ENCODE data around the gene RNF14.
"Not testable (repeated sequence)": the region's sequence is repeated elsewhere in the genome, so short reads cannot be mapped to it uniquely, and the experiment has no call there.

The RNF14 gene, protein sequence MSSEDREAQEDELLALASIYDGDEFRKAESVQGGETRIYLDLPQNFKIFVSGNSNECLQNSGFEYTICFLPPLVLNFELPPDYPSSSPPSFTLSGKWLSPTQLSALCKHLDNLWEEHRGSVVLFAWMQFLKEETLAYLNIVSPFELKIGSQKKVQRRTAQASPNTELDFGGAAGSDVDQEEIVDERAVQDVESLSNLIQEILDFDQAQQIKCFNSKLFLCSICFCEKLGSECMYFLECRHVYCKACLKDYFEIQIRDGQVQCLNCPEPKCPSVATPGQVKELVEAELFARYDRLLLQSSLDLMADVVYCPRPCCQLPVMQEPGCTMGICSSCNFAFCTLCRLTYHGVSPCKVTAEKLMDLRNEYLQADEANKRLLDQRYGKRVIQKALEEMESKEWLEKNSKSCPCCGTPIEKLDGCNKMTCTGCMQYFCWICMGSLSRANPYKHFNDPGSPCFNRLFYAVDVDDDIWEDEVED
- total RNA-seq = 31.9 to 89.9 (median 53.9) reads per million in 17 experiments

DNA sequence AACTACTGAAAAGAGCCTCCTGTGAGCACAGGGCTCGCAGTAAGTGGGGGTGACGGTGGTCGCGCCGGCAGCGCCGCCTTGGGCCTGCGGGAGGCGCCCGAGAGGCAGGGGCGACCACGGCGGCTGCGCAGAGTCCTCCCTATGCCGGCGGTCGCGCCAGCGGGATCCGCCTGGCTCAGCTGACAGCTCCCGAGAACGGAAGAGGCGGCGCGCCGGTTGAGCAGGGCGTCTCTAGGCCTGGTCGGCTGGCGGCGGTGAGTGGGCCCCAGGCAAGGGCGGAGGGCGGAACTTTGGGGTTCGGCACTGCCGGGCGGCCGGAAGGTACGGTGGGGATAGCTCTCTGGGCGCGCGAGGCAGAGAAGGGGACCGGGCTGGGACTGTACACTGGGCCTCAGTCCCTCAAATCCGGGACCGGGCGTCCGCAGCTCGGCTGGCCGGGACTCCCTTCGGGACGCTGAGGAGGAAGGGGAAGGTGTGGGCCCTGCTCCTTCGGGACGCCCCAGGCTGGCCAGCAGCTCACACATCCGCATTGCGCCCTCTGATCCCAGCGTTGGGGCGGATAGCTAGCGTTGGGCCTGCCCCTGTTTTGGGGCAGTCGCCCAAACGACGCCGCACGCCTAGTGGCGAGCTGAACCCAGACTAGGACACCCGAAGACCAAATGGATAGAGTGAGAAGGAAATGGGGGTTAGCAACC lies at the start of gene RNF14:
Gene RNF14, plus strand, starts transcription at position 192 of the 695 bp plus-strand sequence. CDS start 4,484 bp downstream, outside the sequence.
- DNase-seq = peak; percentile 97 to 99 (median 98)

DNA sequence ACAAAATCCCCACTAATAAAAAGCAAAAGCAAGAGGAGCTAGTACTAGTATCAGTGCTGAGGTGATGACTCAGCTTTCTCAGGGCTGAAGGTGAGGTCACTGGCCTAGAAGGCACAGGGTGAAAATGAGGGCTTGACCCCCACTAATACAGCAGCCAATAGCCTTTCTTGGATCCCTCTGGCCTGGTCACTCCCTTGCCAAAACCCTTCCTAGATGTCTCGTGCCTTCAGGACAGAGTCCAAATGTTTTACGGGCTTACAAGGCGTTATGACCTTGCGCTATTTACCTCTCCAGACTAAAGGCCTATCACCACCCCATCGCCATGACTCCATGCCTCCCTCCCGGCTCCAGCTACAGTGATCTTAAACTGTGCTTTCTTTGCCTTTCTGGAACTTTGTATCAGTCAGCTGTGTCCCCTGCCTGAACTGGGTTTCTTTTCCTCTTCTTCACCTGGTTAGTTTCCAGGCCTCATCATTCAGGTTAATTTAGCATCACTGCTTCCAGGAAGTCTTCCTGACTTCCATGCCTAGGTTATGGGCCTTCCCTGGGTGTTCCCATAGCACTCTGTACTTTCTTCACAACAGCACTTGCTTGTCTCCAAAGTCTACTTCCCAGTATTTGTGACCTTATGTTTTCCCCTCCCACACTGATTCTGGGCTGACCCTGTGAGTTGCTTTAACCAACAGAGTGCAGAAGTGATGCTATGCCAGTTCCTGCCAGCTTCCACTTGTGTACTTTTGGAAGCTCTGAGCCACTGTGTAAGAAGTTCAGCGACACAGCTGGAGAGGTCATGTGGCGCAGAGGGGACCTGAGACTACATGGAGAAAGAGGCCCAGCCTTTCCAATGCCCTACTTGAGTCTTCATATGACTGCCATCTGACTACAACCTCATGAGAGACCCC lies 49.4 kb upstream of the RNF14 start:
- DNase-seq = peak; percentile 76 to 86 (median 82)

DNA sequence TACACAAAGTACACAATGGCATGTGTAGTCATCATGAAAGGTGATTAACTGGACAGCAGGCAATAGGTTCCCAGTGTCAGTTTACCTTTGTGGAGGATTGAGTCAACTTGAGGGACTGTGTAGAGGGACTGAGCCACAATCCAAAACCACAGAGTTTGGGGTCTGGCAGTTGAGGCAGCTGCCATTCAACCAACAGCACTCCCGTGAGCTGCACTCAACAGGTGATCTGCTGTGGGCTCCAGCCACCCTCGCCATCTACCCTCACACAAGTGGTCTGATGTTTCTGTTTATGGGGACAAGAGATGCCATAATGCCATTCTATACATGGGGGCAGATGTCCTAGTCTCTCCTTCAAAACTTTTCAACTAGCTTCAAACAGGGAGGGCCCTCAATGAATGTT lies 48.1 kb upstream of the RNF14 start:
- no peak for DNase-seq

DNA sequence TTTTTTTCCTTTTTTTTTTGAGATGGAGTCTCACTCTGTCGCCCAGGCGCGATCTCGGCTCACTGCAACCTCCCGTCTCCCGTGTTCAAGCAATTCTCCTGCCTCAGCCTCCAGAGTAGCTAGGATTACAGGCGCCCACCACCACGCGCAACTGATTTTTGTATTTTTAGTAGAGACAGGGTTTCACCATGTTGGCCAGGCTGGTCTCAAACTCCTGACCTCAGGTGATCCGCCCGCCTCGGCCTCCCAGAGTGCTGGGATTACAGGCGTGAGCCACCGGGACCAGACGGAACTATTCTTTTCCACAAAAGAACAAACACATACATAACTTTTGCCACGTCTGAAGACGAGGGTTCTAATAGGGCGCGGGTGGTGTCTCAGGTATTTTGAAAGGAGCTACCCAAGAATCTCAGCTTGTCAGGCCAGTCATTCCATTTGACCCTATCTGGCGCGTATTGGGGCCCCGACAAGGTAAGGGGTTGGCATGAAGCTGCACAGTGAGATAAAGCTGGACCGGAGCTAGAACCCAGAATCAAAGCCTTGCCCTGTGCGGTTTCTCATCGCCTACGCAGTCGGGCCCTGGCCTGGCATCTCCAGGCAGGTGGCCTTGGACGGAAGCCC lies 46.0 kb upstream of the RNF14 start:
- not testable (repeated sequence) for DNase-seq

DNA sequence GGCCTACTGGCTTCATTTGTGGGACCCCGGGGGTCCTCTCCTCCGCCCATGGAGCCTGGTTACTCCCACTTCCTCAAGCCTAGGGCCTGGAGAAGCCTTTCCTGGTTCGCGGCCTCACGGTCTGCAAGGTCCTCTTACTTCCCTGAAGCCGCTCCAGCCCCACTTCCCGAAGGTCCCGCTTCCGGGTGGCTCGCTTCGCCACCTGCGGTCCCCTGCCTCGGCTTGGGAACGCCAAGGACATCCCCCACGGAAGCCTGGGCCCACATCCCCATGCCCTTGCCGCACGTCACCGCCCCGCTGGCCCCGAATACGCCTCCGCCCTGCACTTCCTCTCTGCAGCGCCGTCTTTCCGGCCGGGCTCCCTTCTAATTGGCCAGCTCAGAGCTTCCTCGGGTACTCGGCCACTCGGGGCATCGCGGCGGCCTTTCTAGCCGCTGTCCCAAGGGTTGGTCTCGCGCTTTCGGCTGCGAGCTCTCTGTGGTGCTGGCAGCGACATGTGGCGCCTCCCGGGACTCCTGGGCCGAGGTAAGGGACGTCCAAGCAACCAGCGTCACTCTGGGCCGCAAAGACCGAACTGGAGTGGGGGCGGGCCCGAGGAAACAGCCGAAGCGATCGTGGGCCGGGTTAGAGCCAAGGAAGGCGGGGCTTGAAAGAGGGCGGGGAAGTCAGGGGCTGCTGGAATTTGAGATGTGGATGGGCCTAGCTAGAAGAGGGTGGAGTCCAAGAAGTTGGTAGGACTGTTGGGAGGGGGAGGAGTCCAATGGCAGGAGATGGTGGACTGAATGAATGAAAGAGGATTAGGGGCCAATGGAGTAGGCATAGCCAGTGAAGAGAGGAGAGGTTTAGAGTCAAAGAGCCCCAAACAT lies 45.2 kb upstream of the RNF14 start, which contains the start of gene DELE1:
Gene DELE1, plus strand, starts transcription at position 424 of the 866 bp plus-strand sequence. Its CDS starts 71 bp downstream, at position 495.
- DNase-seq = peak; percentile 96 to 98 (median 98)

DNA sequence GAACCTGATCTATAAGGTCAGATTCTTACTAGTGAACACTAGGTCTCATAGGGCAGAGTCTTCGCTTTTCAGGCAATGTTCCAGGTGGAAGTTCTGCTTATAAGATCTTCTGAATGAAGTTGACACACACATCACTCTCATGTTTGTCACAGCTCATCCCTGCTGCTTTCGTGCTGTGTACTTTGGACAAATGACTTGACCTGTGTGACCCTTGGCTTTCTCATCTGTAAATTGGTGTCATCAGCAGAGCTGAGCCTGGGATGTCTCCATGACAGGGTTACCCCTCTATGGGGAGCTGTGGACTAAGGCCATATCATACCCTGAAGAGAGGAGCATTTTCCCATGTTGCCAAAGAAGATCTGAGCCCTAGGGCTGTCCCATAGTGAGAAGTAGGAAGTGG lies 42.5 kb upstream of the RNF14 start:
- DNase-seq = no peak

DNA sequence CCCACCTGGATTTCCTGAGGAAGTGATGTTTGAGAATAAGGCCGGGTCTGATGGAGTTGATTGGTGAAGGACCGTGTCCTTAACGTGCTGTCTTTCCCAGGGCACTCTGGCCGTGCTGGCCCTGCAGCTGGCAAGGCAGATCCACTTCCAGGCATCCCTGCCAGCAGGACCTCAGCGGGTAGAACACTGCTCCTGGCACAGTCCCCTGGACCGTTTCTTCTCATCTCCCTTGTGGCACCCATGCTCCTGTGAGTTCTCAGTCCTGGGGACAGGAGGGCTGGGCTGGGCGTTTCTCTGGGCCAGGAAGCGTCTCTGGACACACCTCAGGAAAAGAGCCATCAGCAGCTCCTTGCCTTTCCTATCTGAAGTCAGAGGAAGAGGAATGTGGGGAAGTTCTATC lies 40.9 kb upstream of the RNF14 start:
- no peak for DNase-seq

DNA sequence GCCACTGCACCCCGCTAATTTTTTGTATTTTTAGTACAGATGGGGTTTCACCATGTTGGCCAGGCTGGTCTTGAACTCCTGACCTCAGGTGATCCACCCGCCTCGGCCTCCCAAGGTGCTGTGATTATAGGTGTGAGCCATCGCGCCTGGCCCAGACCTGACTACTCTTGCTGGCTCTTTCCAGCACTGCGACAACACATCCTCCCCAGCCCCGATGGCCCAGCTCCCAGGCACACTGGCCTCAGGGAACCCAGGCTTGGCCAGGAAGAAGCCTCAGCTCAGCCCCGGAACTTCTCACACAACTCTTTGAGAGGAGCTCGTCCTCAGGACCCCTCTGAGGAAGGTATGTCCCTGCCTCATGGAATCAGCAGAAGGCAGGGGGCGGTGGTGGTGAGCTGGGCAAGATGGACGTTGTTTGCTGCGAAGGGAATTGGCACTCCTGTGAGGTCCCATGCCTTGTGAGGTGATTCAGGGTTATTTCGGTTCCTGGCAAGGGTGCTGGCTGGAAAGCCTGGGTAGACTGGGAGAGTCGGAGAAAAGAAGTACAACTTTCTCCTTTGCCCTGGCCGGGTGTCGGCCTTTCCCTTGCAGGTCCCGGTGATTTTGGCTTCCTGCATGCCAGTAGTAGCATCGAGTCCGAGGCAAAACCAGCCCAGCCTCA lies 39.4 kb upstream of the RNF14 start:
- DNase-seq = no peak

DNA sequence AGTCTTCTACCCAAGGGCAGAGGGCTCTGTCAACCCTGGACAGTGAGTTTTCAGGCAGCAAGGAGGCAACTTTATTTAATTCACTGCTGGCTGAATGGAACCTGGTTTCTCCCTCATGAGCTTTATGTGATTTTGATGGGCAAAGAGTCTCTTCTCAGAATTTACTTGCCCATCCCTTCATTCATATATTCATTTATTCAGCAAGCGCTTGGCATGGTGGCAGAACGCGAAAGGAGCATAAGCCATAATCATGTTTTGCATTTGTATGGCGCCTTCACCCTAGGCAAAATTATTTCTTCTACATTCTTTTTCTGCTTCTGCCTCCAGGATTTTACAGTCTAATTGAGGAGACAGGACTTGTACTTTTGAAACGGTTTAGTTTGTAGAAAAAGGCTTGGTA lies 37.2 kb upstream of the RNF14 start:
- DNase-seq = no peak

DNA sequence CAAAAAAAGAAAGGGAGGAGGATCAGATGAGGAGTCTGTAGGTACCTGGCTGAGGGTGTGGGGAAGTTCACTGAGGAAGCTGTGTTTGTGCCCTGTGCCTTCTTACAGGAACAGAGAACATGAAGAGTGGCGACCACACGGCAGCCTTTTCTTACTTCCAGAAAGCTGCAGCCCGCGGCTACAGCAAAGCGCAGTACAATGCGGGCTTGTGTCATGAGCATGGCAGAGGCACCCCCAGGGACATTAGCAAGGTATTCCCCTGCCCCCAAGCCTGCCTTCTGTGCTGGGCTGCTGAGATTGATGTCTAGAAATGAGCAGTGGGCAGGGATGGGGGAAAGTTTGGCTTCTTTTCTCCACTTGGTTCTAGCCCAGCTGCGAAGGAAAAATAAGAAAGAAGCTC lies 35.8 kb upstream of the RNF14 start:
- DNase-seq = no peak

DNA sequence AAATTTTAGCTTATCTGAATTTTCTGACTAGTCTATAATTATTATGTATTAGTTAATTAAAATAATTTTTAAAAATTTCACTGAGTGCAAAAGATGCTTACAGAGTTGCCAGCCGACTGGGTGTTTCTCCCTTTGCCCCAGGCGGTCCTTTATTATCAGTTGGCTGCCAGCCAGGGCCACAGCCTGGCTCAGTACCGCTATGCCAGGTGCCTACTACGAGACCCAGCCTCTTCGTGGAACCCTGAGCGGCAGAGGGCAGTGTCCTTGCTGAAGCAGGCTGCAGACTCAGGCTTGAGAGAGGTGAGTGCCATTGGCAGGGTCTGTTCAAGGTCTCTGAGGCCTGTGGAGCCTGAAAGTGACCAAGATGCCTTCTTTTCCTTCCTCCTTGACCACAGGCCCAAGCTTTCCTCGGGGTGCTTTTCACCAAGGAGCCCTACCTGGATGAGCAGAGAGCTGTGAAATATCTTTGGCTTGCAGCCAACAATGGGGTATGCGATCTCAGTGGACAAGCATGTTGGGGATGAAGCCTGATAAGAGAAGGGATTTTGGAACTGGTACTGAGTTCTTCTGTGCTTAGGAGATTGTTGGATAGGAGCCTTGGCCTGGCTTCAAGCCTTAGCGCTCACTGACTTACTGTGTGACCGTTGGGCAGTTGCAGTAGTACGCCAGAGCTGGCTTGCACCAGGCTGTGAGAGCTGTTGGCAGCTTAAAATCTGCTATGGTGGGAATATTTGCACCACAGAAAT lies 34.6 kb upstream of the RNF14 start:
- no peak for DNase-seq

DNA sequence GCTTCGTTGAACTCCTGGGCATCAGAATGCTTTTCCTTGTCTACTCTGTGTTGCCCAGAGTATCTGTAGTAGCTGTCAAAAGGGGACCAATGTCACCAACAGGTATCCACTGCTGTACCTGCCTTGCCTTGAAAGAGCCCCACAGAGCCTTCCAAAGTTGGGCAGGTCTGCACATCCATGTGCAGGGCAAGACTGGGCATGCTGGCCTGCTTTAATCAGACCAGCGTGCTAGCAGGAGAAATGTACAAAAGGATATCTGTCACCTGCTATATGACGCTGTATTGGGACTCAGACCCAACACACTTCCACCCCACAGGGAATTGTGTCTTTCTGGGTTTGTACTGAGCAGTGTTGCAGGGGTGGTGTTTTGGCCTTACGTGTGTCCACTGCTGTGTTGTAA lies 33.4 kb upstream of the RNF14 start:
- no peak for DNase-seq

DNA sequence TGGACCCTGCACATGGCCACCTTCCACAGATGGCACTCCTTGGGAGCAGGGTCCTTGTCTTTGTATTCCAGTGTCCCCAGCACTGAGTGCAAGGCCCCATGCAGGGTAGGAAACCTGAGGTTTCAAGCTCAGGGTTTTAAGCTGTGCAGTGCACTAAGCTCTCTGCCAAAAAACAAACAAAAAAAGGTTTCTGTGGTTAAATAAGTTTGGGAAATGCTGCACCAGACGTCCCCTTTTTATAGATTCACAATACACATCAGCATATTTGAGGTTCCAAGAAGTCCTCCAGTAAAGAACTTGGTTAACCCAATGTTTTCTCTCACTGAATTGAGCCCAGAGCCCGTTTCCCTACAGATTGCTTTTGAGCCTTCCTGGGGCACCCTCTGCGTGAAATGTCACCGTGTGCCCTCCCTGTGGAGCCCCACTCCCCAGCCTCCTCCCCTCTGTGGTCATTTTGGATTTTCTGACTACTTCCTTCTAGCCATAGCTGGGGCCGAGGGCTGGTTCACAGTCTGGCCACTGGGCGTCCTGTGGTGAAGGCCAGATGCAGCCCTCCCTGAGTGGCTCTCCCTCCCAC lies 28.1 kb upstream of the RNF14 start:
- peak; percentile 58 to 77 (median 72) for DNase-seq

DNA sequence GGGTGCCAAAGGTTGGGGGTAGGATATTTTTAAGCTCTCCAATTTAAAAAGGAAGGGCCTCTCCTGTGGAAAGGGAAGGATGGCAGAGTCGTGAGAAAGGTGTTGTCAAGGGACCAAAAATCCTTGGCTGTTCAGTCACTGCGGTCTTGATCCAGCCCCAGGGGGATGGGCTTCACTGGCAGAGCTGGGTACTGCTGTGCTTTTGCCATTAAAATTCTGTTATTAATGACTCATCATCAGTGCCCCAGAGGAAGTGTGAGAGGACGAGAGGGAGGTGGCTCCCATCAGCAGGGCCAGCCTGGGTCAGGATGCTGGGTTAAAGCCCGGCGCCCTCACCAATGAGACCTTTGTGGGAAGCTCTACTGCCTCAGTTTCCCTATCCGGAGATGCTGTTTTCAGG lies 27.6 kb upstream of the RNF14 start:
- DNase-seq = peak in 2 of 4 experiments; percentile 28 to 29

DNA sequence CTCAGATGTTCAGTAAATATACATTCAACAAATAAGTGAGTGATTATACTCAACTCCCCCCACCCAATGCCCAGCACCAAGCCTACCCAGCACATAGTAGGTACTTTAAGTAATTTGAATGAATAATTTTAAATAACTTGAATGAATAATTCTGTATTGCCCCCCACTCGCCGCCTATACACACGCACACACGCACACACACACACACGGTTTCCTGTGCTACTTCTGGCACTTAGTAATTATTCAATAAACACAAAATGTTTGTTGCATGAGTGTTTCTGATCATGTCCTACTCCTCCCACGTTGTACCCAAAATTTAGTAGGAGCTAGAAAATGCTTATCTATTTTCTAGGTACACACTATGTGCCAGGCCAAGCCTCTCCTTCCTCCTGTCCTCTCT lies 27.1 kb upstream of the RNF14 start:
- DNase-seq = no peak

DNA sequence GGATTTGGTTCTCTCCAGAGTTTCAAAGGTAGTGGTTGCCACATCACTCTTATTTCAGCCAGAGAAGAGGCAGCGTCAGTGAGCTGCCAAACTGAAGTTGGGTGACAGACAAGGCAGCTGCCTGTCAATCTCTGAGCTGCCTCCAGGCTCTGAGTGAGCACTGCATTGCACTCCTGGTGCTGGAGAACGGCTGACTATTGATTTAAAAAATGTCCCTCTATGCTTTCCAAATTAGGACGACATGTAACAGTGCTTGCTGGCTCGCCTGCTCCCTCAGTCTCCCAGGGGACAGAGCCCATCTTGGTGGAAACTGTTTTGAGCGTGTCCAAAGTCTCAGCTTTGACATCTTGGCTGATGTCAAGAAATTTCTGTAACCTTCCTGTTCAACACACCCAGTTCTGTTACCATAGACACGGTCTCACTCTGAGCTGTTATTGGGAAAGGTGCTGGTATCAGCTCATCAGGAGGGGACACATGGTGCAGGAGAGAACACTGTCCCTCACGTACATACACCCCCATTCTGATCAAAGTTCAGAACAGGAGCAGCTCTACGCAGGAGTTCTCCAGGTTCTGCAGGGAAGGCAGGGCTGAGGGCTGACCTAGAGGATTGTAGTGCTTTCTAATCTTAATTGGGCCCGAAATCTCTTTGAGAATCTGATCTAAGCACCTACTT lies 26.6 kb upstream of the RNF14 start:
- no peak for DNase-seq

DNA sequence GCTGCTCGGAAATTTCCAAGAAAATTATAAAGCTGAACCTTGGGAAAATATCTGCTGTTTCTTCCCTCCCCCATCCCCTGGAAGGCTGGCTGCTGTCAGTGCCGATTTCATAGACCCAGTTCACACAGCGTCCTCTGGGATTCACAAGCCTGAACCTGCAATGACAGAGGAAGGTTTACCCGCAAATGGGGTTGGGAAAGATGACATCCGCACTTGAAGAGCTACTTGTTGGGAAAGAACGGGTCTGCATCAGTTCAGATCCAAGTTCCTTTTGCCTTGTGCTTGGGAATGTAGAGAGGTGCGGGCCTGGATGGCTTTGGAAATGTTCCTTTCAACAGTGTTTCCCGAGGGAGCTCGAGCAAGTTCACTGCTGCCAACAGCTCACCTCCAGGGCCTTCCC lies 24.8 kb upstream of the RNF14 start:
- no peak for DNase-seq

DNA sequence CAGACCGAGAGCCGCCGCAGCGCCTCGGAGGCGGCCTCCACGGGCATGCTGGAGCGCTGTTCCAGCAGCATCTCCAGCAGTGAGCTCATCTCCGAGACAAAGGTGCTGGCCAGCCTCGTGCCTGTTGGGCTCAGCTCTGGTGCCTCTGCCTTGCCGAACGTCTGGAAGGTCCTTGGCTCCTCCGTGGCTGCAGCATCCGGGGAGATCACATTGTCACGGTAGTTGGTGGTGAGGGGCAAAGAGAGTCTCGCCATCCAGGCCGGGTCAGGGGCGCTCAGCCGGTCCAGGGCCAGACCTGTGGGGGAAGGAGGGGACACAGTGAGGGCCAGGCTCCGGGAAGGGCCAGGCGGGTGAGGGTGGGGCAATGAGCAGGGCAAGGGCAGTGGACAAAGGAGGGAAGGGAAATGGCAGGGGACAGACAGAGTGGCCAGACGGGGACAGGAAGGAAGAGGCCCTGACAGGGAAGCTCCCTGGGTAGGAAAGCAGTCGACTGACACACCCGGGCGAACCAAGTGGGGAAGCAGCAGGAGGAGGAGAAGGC lies 23.3 kb upstream of the RNF14 start:
- DNase-seq = peak in 3 of 4 experiments; percentile 34 to 51 (median 48)
